Right ventricle myocardium inferior (tissue), 1 donor: ENCODE measurements around the gene PHLDA2. TPM values are rescaled to one million over a fixed set of nuclear protein-coding genes. Genes with fewer than 3 reads are reported as not detected.
"Not testable (repeated sequence)": the region's sequence is repeated elsewhere in the genome, so short reads cannot be mapped to it uniquely, and the experiment has no call there.

Experiments
- ATAC-seq: fragments of 200-7000 bp; cut with Tn5 transposase; one replicate; pipeline ENCODE4 v1.9.1; 2020; ENCODE audit warnings: mild to moderate bottlenecking, moderate library complexity
- DNase-seq: peaks from one replicate; pipeline ENCODE4 v3.0.0; 2021; ENCODE audit errors: missing footprints
- intact Hi-C: fragments of 100-400 bp; cut with DNase I; formaldehyde crosslinking; loops from one replicate; pipeline ENCODE4 v1.11.0; 2022
- total RNA-seq: library from RNA; stranded (reverse); fragmentation: NEBNext Ultra II Directional; extraction: Animal tissue kit (Norgen Biotek cat#: 25700); gene quantifications from one replicate; pipeline ENCODE4 v1.2.1, GENCODE V29; 2021
- donor health status: DM: no; HTN: yes; CAD: no; lungs with severe emphysema.

The PHLDA2 gene
- total RNA-seq, 1 donor from 2014 or later: 0.65 TPM

- no peak for DNase-seq
- intact Hi-C loops: no loop called here
- ATAC-seq: no peak
These were observed 8.9 kb downstream of the PHLDA2 start for GRCh38 chr11:2920343-2920742.

- DNase-seq (no peak), ATAC-seq (no peak)
- intact Hi-C loops: no loop called here
These were observed 9.4 kb downstream of the PHLDA2 start for GRCh38 chr11:2919837-2920236.

- no peak for ATAC-seq
- DNase-seq: no peak
- intact Hi-C loops: no loop called here
These were observed 10.0 kb downstream of the PHLDA2 start for GRCh38 chr11:2919188-2919587.

GRCh38 chr11:2917842-2918490, 11.3 kb downstream of the PHLDA2 start:
- ATAC-seq (no peak), DNase-seq (no peak)
- intact Hi-C loops: no loop called here

GRCh38 chr11:2916892-2917645, 12.2 kb downstream of the PHLDA2 start:
- peak; percentile 30 for DNase-seq
- intact Hi-C loops: no loop called here
- ATAC-seq: no peak

GRCh38 chr11:2916114-2916891, 12.9 kb downstream of the PHLDA2 start:
- ATAC-seq (no peak), DNase-seq (peak; percentile 47)
- intact Hi-C loops: no loop called here

GRCh38 chr11:2915473-2915872, 13.7 kb downstream of the PHLDA2 start:
- intact Hi-C loops: no loop called here
- DNase-seq (no peak), ATAC-seq (no peak)

- DNase-seq: no peak
- ATAC-seq: peak; percentile 66
- intact Hi-C loops: no loop called here
These were observed 14.6 kb downstream of the PHLDA2 start for GRCh38 chr11:2914455-2915195.

- no peak for ATAC-seq
- intact Hi-C loops: no loop called here
- no peak for DNase-seq
These were observed 15.4 kb downstream of the PHLDA2 start for GRCh38 chr11:2913776-2914175.

GRCh38 chr11:2913019-2913431, 16.2 kb downstream of the PHLDA2 start:
- intact Hi-C loops: no loop called here
- no peak for ATAC-seq
- DNase-seq: no peak

- ATAC-seq (no peak), DNase-seq (no peak)
- intact Hi-C loops: no loop called here
These were observed 16.7 kb downstream of the PHLDA2 start for GRCh38 chr11:2912498-2912897.

GRCh38 chr11:2911785-2912391, 17.3 kb downstream of the PHLDA2 start:
- ATAC-seq: no peak
- no peak for DNase-seq

GRCh38 chr11:2911088-2911784, 18.0 kb downstream of the PHLDA2 start:
- no peak for DNase-seq
- no peak for ATAC-seq
- intact Hi-C loops: no loop called here

More at GRCh38 chr11:2911785-2912391, 17.3 kb downstream of the PHLDA2 start:
- intact Hi-C loops: no loop called here

- intact Hi-C loops: no loop called here
- no peak for ATAC-seq
- DNase-seq: no peak
These were observed 18.7 kb downstream of the PHLDA2 start for GRCh38 chr11:2910401-2910955.

- ATAC-seq (peak; percentile 22), DNase-seq (no peak)
- intact Hi-C loops: no loop called here
These were observed 19.9 kb downstream of the PHLDA2 start for GRCh38 chr11:2909133-2909902.

- intact Hi-C loops: no loop called here
- ATAC-seq (no peak), DNase-seq (no peak)
These were observed 21.1 kb downstream of the PHLDA2 start for GRCh38 chr11:2908130-2908529.

GRCh38 chr11:2905299-2905698, 23.9 kb downstream of the PHLDA2 start:
- DNase-seq, ATAC-seq, intact Hi-C loops: not testable (repeated sequence)
